ENCODE results near the gene ATP6V0E1. TPM values are rescaled to one million over a fixed set of nuclear protein-coding genes. Genes with fewer than 3 reads are reported as not detected.
"Not testable (repeated sequence)": the region's sequence is repeated elsewhere in the genome, so short reads cannot be mapped to it uniquely, and the experiment has no call there.

ATP6V0E1 gene
- total RNA-seq, 2 donors from 2014 or later: 105 to 117 TPM

DNA sequence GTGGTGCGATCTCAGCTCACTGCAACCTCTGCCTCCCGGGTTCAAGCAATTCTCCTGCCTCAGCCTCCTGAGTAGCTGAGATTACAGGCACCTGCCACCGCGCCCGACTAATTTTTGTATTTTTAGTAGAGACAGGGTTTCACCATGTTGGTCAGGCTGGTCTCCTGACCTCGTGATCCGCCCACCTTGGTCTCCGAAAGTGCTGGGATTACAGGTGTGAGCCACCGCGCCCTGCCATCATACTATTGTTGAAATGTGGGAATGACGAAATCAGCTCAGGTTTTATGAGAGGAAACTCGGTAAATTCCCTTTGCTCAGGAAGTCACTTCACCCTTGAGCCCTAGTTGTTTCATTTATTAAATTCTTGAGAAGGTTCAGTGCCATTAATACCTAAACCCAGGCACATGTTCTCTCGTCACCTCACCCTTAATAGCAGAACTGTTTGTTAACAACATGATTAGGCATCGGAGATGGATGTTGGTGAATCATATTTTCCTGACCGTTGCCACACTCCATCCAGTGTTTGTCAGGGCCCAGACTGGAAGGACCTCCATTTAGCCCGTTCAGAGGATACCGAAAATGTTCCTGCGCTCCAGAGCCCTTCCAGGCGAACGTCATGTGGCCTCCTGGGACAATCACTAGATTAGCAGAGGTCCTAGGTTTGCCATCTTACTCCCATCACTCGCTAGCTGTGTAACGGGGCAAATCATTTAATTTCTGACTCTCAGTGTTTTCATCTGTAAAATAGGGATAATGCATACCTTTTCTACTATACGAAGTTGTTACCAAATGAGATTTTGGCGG, 52.5 kb downstream of the ATP6V0E1 start:
- DNase-seq: peak; percentile 58 to 60
- Mint-ChIP-seq H3K4me1 (ENCODE audit: low read depth) (peaks cover 58% of the 10 kb centered on the region), H3K27ac (peak overlapping the region; percentile 94), H3K36me3 (ENCODE audit: insufficient read depth in 2 of 2) (peaks cover 7 to 10% of the 10 kb centered on the region in 2 donors), H3K4me3 (peak overlapping the region; percentile 81 to 91), H3K9me3 (peaks cover 0 to 3% of the 10 kb centered on the region in 2 donors), H3K27me3 (ENCODE audit: low read depth) (no peaks in the 10 kb centered on the region)
- peak; percentile 50 to 64 for ATAC-seq (replicated peaks in 1 of 2)

DNA sequence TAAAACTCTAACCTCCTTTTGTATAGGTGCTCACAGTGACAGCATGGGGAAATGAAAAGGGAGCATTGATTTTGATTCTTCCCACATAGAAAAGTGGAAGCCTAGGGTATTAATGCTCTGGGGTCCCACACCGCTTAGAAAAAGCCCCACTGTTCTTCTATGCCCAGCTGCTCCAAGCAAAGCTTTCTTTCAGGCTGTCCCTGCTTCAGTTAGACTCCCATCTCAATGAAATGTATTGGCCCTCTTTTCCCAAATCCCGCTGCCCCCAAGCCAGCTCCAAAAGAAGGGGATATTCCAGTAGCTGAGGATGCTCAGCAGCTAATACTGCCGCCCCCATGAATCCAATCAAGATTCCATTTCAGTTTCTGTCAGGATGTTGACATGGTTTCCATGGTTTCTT, 55.6 kb downstream of the ATP6V0E1 start:
- DNase-seq (no peak), ATAC-seq (replicated peaks in 1 of 2) (no peak)
- Mint-ChIP-seq H3K27me3 (ENCODE audit: low read depth) (no peaks in the 10 kb centered on the region), H3K9me3 (peaks cover 0 to 3% of the 10 kb centered on the region in 2 donors), H3K27ac (peak overlapping the region; percentile 38), H3K36me3 (ENCODE audit: insufficient read depth in 2 of 2) (peaks cover 7 to 8% of the 10 kb centered on the region in 2 donors), H3K4me1 (ENCODE audit: low read depth) (peaks cover 46% of the 10 kb centered on the region), H3K4me3 (no peak overlapping the region)

DNA sequence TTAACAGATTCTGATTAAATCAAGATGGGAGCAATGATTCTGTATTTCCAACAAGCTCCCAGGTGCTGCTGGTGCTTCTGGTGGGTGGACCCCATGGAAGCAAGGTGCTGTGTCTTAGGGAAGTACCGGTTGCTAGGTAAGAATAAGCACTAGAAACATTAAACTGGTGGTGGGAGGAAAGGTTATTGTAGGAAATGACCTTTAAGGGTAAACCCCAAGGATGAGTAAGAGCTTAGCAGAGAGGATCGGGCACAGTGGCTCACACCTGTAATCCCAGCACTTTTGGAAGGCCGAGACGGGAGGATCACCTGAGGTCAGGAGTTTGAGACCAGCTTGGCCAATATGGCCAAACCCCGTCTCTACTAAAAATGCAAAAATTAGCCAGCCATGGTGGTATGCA, 56.4 kb downstream of the ATP6V0E1 start:
- Mint-ChIP-seq H3K4me3 (no peak overlapping the region), H3K27me3 (ENCODE audit: low read depth) (no peaks in the 10 kb centered on the region), H3K9me3 (peaks cover 0 to 3% of the 10 kb centered on the region in 2 donors), H3K27ac (no peak overlapping the region), H3K36me3 (ENCODE audit: insufficient read depth in 2 of 2) (peaks cover 1 to 5% of the 10 kb centered on the region in 2 donors), H3K4me1 (ENCODE audit: low read depth) (peaks cover 39% of the 10 kb centered on the region)
- DNase-seq: no peak
- ATAC-seq (replicated peaks in 1 of 2): no peak

DNA sequence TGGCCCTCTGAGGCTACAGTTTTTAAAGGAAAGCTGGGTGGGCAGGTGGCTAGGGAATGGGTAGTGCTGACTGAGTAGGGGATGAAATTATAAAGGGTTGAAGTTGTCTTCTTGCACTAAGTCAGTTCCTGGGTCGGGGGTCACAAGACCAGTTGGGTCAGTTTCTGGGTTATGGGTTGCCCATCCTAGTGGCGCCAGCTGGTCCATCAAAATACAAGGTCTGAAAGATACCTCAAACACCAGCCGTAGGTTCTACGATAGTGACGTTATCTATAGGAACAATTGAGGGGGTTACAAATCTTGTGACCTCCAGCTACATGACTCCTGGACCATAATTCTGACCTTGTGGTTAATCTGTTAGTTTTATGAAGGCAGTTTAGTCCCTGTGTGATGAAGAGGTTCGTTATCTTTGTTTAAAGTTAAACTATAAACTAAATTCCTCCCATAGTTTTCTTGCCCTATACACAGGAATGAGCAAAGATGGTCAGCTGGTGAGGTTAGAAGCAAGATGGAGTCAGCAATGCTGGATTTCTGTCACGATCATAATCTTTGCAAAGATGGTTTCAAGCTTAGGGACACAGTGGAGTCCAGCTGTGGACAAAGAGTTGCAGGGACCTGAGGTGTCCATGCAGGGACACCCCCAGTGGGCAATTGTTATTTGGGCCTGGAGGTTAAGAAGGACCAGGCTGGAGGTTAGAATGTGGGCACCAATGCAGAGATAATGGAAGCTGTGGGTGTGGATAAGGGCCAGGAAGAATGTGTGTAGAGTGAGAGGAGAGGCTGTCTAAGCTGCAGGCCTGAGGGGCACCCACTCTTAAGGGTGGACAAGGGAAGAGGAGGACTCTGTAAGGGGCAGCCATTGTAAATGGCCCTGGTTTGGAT, 58.6 kb downstream of the ATP6V0E1 start:
- DNase-seq (no peak), ATAC-seq (replicated peaks in 1 of 2) (no peak)
- Mint-ChIP-seq H3K36me3 (ENCODE audit: insufficient read depth in 2 of 2) (peaks cover 0 to 5% of the 10 kb centered on the region in 2 donors), H3K27me3 (ENCODE audit: low read depth) (no peaks in the 10 kb centered on the region), H3K9me3 (peaks cover 0 to 3% of the 10 kb centered on the region in 2 donors), H3K4me1 (ENCODE audit: low read depth) (peaks cover 17% of the 10 kb centered on the region), H3K4me3 (no peak overlapping the region), H3K27ac (no peak overlapping the region)

DNA sequence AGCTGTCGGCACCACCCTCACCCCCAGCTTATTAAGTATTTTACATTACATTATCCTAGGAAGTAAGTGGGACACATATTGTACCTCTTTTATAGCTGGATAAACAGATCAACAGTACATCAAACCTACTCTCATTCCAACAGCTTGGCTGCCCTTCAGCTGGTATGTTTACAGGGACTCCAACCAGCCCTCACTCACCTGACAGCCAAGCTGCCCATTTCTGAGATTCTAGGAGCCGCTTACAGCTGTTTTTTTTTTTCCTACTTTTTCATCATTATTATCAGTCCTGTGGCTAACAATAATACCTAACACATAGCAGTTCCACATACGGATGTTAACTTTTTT, 59.2 kb downstream of the ATP6V0E1 start:
- ATAC-seq (replicated peaks in 1 of 2): no peak
- H3K36me3 Mint-ChIP-seq (ENCODE audit: insufficient read depth in 2 of 2): peaks cover 0 to 5% of the 10 kb centered on the region in 2 donors
- peaks cover 14% of the 10 kb centered on the region for H3K4me1 Mint-ChIP-seq (ENCODE audit: low read depth)
- no peaks in the 10 kb centered on the region for H3K27me3 Mint-ChIP-seq (ENCODE audit: low read depth)
- H3K4me3 Mint-ChIP-seq: no peak overlapping the region
- DNase-seq: no peak
- H3K27ac Mint-ChIP-seq: no peak overlapping the region
- H3K9me3 Mint-ChIP-seq: peaks cover 0 to 3% of the 10 kb centered on the region in 2 donors

DNA sequence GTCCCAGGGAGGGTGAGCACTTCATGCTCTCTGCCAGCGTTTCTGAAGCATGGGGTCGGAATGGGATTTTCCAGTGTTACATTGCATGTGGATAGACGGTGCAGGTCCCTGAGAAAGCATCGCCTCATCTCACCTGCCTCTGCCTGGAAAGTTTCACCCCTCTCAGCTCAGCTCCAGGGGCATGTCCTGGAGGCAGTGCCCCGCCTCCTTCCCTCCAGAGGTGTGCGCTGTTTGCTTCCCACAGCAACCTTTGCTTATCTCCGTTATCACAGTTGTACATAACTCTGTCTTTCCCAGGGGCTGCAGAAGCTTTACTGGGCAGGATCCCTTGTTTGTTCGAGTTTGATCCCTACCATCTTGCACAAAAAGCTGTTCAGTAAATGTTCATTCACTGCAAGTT, 61.9 kb downstream of the ATP6V0E1 start:
- H3K4me1 Mint-ChIP-seq (ENCODE audit: low read depth): no peaks in the 10 kb centered on the region
- H3K27ac Mint-ChIP-seq: no peak overlapping the region
- peaks cover 0 to 1% of the 10 kb centered on the region in 2 donors for H3K36me3 Mint-ChIP-seq (ENCODE audit: insufficient read depth in 2 of 2)
- H3K9me3 Mint-ChIP-seq: no peaks in the 10 kb centered on the region
- DNase-seq (no peak), ATAC-seq (replicated peaks in 1 of 2) (no peak)
- H3K4me3 Mint-ChIP-seq: no peak overlapping the region
- H3K27me3 Mint-ChIP-seq (ENCODE audit: low read depth): no peaks in the 10 kb centered on the region

DNA sequence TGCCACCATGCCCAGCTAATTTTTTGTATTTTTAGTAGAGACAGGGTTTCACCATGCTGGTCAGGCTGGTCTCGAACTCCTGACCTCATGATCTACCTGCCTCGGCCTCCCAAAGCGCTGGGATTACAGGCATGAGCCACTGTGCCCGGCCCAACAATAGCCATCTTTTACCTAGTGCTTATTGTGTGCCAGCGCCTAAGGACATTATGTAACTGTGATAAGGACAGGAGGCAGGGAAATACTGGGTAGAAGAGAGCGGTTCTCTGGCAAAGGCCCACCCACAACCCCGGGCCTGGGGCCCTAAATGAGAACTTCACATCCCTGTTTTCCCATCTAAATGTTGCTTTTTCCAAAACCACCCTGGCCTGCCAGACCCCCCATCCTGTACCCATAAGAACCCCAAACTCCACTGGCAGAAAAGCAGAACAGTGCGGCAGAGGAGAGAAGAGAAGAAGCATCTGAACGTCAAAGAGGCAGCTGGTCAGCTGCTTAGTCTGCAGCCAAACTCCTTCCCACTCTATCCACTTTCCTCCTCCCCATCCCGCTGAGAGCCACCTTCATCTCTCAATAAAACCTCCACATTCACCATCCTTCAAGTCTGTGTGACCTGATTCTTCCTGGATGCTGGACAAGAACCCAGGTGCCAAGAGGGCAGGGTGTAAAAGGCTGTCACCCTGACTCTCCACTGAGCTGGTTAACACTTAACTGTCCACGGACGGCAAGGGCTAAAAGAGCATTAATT, 63.7 kb downstream of the ATP6V0E1 start:
- not testable (repeated sequence) for H3K4me3 Mint-ChIP-seq; H3K4me1 Mint-ChIP-seq (ENCODE audit: low read depth); H3K9me3 Mint-ChIP-seq; H3K27ac Mint-ChIP-seq; DNase-seq; H3K36me3 Mint-ChIP-seq (ENCODE audit: insufficient read depth in 2 of 2); ATAC-seq (replicated peaks in 1 of 2); H3K27me3 Mint-ChIP-seq (ENCODE audit: low read depth)

DNA sequence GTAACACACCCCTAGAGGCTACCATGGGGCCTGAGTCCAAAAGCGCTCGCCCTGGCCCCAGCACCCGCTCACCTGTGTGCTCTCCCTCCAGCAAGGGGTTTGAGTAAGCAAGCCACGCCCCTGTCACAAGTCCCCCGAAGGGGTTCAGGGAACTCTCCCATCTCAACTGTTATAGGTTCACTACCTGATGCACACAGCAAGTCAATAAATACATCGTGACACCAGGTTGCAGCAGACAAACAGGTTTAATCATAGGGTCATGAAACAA, 64.2 kb downstream of the ATP6V0E1 start:
- no peak for ATAC-seq (replicated peaks in 1 of 2)
- no peaks in the 10 kb centered on the region for H3K9me3 Mint-ChIP-seq
- H3K4me3 Mint-ChIP-seq: no peak overlapping the region
- H3K27ac Mint-ChIP-seq: no peak overlapping the region
- no peaks in the 10 kb centered on the region for H3K4me1 Mint-ChIP-seq (ENCODE audit: low read depth)
- H3K27me3 Mint-ChIP-seq (ENCODE audit: low read depth): no peaks in the 10 kb centered on the region
- H3K36me3 Mint-ChIP-seq (ENCODE audit: insufficient read depth in 2 of 2): no peaks in the 10 kb centered on the region
- no peak for DNase-seq

DNA sequence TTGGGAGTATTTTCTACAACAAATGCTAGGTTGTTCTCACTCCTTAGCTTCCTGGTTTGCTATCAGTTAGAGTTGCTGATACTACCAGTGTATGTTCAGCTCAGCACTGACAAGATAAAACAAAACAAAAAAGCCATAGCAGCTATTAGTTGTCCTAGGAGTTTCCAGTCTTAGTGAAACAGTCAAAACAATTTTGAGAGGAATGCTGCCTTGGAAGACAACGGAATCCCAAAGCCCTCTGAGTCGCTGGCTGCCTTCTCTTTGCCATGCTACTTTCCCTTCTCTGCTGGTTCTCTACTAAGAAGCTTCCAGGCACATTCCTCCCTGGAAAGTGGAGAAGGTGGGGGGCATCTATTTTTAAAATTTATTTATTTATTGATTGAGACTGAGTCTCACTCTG, 67.2 kb downstream of the ATP6V0E1 start:
- no peak for DNase-seq
- no peak overlapping the region for H3K4me3 Mint-ChIP-seq

DNA sequence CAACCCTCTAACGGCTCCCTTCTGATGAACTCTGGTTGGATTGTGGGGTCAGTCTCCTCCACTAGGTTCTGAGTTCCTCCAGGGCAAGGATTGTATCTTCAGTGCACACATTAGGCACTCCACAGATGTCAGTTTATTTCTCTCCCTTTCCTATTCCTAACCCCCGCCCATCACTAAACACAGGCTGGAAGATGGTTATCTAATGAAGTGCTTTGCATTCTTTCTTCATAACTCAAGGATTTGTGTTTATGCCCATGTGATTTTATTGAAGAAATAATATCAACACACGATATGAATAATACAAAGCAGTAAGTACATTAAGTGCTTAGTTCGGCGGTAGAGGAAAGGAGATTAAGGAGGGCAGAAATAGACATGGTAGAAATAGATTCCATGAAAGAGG, 68.2 kb downstream of the ATP6V0E1 start:
- Mint-ChIP-seq H3K4me1 (ENCODE audit: low read depth) (peaks cover 21% of the 10 kb centered on the region), H3K9me3 (no peaks in the 10 kb centered on the region), H3K27me3 (ENCODE audit: low read depth) (no peaks in the 10 kb centered on the region), H3K4me3 (no peak overlapping the region), H3K27ac (no peak overlapping the region), H3K36me3 (ENCODE audit: insufficient read depth in 2 of 2) (no peaks in the 10 kb centered on the region)
- ATAC-seq (replicated peaks in 1 of 2) (no peak), DNase-seq (no peak)

More for the DNA sequence above, 67.2 kb downstream of the ATP6V0E1 start:
- no peak for ATAC-seq (replicated peaks in 1 of 2)
- H3K9me3 Mint-ChIP-seq: no peaks in the 10 kb centered on the region
- H3K4me1 Mint-ChIP-seq (ENCODE audit: low read depth): peaks cover 19% of the 10 kb centered on the region
- no peak overlapping the region for H3K27ac Mint-ChIP-seq
- H3K27me3 Mint-ChIP-seq (ENCODE audit: low read depth): no peaks in the 10 kb centered on the region
- no peaks in the 10 kb centered on the region for H3K36me3 Mint-ChIP-seq (ENCODE audit: insufficient read depth in 2 of 2)

DNA sequence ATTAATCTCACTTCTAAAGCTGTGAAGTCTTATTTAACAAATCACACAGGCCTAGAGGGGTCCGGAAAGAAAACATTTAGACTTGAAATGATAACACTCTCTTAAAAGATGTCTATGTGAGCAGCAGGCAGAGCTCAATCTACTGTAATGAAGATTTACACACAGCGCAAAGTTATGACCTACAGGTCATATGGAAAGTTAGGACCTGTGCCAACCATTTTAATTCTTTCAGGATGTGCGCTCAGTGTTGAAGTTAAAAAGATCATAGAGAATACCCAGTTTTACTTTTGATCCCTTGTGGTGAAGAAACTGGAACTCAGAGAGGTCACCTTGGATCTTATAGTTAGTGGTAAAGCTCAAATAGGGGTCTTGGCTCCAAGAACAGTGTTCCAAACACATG, 69.5 kb downstream of the ATP6V0E1 start:
- DNase-seq: no peak
- no peaks in the 10 kb centered on the region for H3K9me3 Mint-ChIP-seq
- H3K36me3 Mint-ChIP-seq (ENCODE audit: insufficient read depth in 2 of 2): no peaks in the 10 kb centered on the region
- H3K4me1 Mint-ChIP-seq (ENCODE audit: low read depth): peaks cover 21% of the 10 kb centered on the region
- no peaks in the 10 kb centered on the region for H3K27me3 Mint-ChIP-seq (ENCODE audit: low read depth)
- no peak for ATAC-seq (replicated peaks in 1 of 2)
- no peak overlapping the region for H3K27ac Mint-ChIP-seq
- H3K4me3 Mint-ChIP-seq: no peak overlapping the region

DNA sequence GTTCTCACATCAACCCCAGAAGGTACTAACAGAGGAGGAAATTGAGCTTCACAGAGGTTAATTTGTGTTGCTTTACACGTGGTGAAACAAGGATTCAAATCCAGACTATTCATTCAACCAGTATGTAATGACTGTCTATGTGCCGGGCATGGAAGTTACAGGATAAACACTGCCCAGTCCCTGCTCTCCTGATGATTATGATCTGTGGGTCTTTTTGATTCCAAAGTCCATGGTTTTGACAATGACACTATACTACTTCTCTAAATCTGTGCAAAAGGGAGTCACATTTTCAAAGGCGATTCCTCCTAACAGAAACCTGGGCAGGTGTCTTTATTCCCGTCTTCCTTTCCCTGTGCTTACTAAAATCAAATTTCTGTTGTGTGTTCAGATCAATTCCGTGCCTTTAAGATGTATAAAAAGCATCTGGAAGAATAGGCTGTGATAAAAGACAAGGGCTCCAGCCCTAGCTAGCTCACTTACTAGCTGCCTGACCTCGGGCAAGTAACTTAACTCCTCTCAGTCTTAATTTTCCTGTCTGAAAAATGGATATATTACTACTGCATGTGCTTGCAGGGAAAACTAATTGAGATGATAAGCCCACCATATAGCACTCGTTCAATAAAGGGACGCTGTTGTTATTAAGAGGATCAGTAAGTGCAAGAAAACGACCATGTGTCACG, 71.6 kb downstream of the ATP6V0E1 start:
- Mint-ChIP-seq H3K4me1 (ENCODE audit: low read depth) (peaks cover 31% of the 10 kb centered on the region), H3K36me3 (ENCODE audit: insufficient read depth in 2 of 2) (no peaks in the 10 kb centered on the region), H3K9me3 (no peaks in the 10 kb centered on the region), H3K27me3 (ENCODE audit: low read depth) (no peaks in the 10 kb centered on the region), H3K27ac (peak overlapping the region; percentile 82), H3K4me3 (peak overlapping the region; percentile 79 to 97)
- DNase-seq: no peak
- ATAC-seq (replicated peaks in 1 of 2): no peak

DNA sequence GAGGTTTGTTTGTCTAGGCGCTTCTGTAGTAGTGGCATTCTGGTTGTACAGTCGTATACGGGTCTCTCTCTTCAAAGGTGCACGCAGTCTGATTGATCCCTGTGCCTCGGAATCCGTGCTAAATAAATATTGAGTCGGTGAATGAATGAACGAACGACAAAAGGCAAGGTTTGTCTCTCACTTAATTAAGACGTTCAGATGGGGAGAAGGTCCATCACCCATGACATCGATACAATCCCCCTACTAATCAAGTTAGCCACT, 72.1 kb downstream of the ATP6V0E1 start:
- peaks cover 35% of the 10 kb centered on the region for H3K4me1 Mint-ChIP-seq (ENCODE audit: low read depth)
- H3K27me3 Mint-ChIP-seq (ENCODE audit: low read depth): no peaks in the 10 kb centered on the region
- H3K36me3 Mint-ChIP-seq (ENCODE audit: insufficient read depth in 2 of 2): no peaks in the 10 kb centered on the region
- H3K27ac Mint-ChIP-seq: peak overlapping the region; percentile 82
- H3K4me3 Mint-ChIP-seq: peak overlapping the region; percentile 79 to 97
- no peak for ATAC-seq (replicated peaks in 1 of 2)
- DNase-seq: no peak
- H3K9me3 Mint-ChIP-seq: no peaks in the 10 kb centered on the region
